GM12801 (cell line): Measurements from ENCODE around the gene ADD2.

Source experiments
- TF ChIP-seq, protein P1 (sequence below): IDR thresholded peaks from one replicate; pipeline ENCODE4 v1.5.1; 2011; ENCODE audit warnings: control low read depth; ENCODE audit not compliant: insufficient read length; ENCODE audit errors: extremely low read depth

Gene ADD2

DNA sequence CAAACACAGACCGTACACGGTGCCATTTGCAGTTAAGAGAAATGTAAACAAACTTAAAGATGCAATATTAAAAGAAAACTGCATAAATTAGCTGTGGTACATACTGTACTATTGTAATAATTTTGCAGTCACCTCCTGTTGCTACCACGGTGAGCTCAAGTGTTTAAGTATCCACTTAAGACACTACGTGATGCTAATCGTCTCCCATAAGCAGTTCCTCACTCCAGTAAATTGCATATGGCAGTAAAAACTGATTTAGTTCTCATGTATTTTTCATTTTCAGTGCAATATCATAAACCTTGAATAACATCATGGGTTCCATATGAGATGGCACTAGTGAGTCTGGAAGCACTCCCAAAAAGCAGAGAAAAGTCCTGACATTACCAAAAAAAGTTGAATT, 38.0 kb upstream of the ADD2 start:
- TF ChIP-seq, protein P1, sequence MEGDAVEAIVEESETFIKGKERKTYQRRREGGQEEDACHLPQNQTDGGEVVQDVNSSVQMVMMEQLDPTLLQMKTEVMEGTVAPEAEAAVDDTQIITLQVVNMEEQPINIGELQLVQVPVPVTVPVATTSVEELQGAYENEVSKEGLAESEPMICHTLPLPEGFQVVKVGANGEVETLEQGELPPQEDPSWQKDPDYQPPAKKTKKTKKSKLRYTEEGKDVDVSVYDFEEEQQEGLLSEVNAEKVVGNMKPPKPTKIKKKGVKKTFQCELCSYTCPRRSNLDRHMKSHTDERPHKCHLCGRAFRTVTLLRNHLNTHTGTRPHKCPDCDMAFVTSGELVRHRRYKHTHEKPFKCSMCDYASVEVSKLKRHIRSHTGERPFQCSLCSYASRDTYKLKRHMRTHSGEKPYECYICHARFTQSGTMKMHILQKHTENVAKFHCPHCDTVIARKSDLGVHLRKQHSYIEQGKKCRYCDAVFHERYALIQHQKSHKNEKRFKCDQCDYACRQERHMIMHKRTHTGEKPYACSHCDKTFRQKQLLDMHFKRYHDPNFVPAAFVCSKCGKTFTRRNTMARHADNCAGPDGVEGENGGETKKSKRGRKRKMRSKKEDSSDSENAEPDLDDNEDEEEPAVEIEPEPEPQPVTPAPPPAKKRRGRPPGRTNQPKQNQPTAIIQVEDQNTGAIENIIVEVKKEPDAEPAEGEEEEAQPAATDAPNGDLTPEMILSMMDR, result no peak

DNA sequence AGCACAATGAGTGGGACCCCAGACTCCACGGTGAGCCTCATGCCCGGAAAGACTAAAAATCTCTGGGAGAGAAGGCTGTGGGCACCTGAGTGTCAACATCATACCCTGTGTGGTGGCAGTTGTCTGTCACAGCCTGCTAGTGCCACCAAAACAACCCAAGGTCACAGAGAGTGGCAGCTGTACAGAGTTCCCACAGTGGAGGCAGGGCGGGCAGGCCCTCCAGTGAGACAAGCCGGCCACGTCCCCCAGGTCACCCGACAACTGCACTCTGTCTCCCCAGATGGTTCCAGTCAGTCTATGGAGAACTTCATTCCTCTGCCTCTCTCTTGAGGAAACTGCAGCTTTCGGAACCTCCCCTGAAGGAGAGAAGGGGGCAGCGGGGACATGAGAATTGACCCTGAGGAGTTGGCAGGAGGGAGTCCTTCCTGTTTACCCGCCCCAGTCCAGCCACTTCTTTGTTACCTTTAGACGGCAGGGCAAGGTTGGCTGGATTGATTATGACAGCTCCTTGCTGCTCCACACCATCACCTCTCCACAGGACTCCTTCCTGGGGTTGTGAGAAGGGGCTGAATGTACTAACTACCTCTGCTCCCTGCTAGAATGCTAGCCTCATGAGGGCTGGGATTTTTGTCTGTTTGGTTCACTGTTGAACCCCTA, 33.7 kb upstream of the ADD2 start:
- TF ChIP-seq, protein P1, result no peak

DNA sequence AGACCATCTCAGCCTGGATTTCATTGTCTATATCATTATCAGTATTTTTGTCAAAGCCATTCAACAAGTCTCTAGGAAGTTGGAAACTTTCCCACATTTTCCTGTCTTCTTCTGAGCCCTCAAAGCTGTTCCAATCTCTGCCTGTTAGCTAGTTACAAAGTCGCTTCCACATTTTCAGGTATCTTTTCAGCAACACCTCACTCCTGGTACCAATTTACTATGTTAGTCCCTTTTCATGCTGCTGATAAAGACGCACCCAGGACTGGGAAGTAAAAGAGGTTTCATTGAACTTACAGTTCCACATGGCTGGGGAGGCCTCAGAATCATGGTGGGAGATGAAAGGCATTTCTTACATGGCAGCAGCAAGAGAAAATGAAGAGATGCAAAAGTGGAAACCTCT, 31.7 kb upstream of the ADD2 start:
- TF ChIP-seq, protein P1, result no peak

DNA sequence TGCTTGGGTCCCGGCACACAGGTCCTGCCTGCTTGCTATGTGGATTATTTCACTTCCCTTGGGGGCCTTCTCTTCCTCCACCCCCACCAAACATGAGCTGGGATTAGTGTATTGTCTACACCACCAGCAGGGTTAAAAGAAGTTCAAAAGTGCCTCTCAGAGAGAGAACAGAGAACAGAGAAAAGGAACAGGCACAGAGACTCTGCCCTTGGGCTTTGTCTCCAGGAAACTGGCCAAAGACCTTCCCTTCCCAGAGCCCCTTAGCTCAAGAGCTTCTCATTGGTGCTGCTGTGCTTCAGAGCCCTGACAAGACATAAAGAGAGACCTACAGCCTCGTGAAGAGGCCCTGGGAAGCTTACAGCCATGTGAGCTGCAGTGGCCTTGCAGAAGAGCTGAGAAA, 29.5 kb upstream of the ADD2 start:
- TF ChIP-seq, protein P1, result no peak

DNA sequence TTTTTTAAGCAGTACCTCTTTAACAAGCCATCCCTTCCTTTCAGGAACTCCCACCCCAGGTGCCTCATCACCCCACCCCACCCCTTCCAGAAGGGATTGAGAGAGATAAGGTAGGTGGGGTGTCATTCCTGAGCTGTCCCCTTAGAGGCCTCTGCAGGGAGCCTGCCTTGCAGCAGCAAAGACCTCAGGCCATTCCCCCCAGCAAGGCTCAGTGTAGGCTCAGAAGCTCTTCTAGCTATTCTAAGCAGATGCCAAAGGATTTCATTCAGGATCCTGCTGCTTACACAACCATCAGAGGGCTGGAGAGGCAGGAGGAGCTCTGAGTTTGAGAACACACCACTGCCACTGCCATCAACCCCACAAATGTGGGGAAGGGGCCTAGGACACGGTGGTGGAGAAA, 28.3 kb upstream of the ADD2 start:
- TF ChIP-seq, protein P1, result no peak

DNA sequence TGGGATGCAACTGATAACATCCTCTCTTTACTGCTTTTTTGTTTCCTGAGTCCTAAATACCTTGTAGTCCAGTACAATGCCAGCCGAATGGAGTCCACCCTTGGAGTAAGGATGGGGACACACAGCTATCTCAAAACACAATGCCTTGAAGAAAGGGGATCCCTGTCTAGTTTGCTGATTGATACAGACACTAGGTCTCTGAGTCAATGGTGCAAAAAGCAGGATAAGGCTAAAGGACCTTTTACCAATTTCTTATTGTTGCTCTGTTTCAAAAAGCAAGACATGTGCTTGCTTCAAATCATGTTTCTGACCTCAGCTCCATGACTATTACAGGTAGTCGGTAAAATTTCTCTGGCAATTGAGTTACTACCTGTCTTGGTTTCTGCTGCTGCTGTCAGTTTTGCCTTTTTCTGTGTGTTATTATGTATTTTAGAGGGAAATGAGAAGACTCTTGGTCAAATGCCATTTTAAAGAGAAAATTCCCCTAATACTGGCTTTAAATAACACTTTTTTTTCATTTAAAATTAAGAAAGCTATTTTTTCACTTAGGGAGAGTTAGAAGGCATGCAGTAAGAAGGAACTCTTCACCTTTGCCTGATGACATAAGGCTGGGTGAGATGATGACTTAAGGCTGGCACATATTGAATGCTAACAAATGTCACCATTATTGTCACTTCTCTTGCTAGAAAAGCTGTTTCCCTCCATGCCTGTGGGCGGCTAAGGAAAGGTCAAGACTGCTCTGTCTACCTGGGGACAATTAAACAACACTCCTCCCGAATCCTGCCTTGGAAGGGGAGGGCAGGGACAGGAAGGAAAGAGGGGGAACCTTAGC, 27.4 kb upstream of the ADD2 start:
- TF ChIP-seq, protein P1, result no peak

DNA sequence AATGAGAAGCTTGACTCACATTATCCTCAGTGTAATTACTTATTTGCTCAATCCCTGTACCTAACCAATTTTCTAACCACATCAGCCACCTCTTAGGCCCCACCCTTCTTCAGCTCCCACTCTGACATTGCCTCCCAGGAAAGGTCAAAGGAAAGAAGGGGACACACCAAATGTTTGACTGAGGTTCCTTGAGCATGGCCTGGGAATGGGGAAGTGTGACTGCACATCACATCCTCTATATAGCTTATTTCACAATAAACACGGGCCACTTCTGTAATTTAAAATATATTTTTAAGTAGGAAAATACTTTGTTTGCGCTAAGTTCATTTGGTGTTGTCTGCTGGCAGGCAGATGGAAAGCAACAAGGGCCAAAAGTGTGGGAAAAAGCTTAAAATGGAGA, 25.4 kb upstream of the ADD2 start:
- TF ChIP-seq, protein P1, result no peak
